GM19397 (cell line): ENCODE results near the gene TACR1.

Source experiments
- ATAC-seq: cut with Tn5 transposase; IDR thresholded peaks from one replicate; pipeline ENCODE4 v1.9.1; 2021; ENCODE audit warnings: mild to moderate bottlenecking, moderate library complexity; ENCODE audit not compliant: unreplicated experiment

Gene TACR1

DNA sequence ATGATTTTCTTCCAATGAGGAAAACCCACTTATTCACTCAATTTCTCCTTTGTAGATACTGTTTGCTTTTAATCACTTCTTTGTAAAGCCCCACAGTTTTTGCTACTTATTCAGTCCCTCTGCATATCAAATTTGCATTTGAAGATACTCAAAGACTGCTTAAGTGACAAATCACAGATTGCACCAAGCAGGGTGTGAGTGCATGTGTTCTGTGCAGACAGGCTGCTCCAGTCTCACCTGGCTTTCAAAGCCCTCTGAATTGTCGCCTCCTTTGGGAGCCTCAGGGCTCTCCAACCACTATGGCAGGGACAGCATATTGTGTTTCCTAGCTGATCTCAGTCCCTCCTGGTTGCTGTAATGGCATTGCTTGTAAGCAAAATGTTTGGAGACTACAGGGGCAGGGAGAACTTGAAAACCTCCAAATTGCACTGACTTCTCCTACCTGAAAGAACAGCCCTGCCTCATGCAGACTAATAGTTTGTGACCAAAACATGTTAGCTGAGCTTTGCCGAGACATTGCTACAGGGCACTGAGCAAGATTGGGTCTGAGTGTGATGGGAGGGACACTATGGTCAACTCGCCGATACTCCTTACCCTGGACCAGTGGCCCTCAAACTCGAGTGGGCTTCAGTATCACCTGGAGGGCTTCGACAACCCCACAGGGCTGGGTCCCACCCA is 144.0 kb downstream of the TACR1 start:
- peak; percentile 29 for ATAC-seq

- ATAC-seq = no peak
Observed at GRCh38 chr2:75054296-75054695, 145.0 kb downstream of the TACR1 start.

DNA sequence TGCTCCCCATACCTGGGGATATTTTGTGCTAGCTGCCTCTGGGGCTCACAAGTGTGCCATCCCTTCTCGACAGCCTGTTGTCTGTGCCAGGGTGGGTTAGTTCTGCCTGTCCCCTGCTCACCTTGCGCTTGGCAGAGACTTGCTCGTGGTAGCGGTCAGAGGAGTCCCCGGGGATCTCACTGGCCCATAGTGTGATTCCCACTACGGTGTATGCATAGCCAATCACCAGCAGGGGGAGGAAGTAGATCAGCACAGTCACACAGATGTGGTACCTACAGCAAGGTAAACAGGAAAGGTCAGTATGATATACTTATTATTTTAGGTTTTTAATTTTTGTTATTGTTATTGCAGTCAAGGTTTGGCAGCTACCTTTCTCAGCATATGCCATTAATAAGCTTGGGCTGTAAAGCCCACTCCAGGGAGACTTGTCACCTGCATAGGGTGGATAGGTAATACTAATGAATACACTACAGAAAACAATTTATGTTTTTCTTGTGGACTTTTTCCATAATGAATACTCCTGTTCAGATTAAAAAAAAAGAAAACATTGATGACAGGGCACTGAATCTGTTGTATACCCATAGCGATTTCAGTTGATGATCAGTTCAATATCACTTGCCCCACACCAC is 145.7 kb downstream of the TACR1 start:
- ATAC-seq = peak; percentile 74

DNA sequence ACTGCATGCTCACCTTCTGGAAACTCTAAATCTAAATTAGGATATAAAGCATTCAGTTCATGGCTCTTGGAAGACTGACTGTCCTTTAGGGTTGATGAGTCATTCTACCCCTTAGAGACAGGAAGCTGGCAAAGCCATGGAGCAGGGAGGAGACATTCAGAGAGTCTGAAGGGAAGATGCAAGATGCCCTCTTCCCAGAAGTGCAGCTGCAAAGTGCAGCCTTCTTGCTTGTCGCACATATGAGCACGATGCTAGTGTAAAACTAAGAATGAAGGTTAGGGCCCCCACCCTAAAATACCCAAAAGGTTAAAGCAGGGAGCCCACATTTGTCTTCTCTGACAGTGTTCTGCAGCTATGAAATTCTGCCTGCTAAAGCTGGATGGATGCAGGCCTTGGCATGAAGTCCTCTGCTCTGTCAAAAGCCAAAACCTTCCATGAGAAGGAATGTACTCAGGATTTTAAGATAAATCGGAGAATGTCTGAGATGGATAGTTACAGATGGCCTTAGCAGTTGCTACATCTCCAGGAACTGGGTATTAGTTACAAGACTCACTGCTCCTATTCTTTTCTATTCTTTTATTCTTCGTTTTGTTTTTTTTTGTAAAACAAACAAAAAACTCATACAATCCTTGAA is 151.2 kb downstream of the TACR1 start:
- ATAC-seq = no peak

DNA sequence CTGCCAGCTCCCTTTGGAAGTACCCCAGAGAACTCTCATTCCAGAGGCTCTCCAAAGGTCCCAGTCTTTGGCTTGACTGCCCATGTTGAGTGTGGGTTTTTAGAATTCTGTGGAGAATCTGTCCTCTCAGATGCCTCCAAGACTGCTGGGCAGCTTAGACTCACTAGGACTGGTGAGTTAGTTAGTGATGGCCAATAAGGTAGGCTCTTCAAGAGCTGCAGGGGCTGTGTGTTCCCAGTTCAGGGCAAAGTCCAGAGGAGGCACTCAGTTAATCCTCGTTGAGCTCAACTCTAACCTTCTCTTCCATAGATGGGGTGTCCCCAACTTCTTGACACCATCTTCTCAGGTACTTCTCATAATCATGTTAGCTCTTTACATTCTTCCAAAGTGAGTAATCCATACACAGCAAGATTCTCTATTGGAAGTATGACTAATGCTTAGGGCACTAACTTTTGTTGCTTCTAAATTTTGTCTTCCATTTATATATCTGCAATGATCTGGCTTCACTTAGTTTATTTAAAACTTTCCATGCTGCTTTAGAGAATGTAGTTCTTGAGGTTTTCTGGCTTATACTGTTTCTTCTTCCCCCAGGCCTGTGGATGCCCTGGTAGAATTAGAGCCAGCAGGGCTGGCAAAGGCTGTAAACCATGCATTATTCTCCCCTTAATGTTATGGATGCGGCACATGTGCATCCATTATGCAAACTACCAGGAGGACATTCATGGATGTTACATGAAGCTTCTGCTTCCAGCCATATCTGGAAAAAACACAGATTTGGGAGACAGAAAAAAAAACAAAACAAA is 151.9 kb downstream of the TACR1 start:
- ATAC-seq = no peak

DNA sequence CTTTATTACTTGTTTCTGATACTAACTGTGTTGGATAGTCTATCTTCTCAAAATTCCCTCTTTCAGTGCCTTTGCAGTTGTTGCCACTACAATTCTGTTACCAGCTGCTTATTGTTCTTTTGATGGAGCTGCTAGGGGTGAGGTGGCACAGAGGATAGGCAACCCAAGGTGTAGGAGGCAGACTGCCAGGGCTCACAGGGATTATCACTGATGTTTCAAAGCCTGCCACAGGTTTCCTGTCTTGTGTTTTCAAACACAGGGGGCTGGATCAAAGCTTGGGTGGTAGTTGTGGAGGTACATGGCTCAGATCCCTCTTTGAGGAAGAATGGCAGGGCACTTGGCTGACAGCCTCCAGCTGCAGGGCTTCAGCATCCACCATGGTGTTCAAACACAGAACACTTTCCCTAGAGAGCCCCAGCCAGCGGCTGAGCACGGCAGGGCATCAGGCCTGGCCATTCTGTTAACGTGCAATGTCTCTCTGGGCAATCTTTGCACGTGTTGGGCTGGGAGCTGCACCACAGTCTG is 153.7 kb downstream of the TACR1 start:
- ATAC-seq = no peak

DNA sequence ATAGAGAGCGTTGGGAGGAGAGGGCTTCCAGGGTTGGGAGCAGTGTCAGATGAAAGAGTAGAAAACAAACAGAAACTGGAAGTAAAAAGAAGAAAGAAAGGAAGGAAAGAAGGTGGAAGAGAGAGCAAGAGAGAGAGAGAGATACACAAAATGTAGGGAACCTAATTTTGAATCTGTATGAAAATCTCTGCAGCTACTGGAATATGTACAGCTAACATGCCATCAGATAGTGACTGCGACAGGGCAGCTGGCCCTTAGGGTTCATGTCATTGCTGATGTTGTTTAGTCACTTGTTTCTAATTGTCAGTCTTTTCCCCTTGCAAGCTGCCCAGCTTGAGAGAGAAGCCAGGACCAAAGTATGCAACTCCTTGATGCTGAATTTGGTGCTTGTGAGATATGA is 155.0 kb downstream of the TACR1 start:
- no peak for ATAC-seq

GRCh38 chr2:75042823-75043222 is 156.5 kb downstream of the TACR1 start:
- no peak for ATAC-seq

- no peak for ATAC-seq
Observed at GRCh38 chr2:75041731-75042600, 157.4 kb downstream of the TACR1 start.

DNA sequence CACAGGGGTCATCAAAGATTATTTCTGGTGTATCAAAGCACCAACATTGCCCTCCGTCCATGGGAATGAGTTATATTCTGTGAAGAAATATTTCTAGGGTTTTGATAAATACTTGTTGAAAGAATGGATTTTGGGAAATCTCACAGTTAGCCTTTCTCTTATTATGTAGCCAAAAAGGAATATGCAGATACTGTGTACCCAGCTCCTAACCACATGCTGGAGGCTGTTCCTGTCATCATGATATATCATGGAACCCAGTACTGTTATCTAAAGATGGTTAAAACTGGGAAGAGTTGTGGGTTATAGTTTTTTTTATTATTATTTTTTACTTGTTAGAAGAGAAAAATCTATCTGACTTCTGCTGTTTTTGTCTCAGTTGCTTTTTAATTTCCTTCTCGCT is 158.1 kb downstream of the TACR1 start:
- no peak for ATAC-seq

GRCh38 chr2:75035444-75036353 is 163.6 kb downstream of the TACR1 start:
- ATAC-seq = no peak

- ATAC-seq = no peak
Observed at GRCh38 chr2:75033516-75033915, 165.8 kb downstream of the TACR1 start.

DNA sequence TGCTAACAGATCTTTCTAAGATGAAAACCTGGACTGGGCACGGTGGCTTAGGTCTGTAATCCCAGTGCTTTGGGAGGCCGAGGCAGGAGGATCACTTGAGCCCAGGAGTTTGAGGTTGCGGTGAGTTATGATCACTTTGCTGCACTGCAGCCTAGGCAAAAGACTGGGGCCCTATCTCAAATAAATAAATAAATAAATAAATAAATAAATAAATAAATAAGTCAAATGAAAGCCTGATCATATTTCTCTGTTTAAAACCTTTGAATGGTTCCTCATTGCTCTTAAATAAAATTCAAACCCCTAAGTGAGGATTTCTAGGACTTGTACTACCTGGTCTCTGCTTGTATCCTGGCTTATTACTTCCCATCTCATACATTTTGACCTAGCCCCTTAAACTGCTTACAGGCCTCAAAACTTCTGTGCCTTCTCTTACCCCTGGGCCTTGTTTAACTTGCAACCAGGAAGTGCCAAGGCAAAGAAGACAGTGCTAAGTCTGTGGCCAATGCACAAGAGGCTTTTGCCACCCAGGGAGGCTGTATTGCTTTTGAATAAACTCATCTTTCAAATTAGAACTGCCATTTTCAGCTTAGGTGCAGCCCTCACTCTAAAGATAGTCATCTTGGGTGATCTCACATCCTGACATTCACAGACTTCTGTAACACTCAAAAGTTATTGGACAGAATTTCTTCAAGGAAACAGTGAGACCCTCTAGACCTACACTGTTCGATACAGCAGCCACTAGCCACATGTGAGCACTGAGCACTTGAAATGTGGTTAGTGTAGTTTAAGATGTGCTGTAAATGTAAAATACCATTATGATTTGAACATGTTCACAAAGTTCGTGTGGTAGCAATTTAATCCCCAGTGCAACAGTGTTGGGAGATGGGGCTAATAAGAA is 167.2 kb downstream of the TACR1 start:
- no peak for ATAC-seq

DNA sequence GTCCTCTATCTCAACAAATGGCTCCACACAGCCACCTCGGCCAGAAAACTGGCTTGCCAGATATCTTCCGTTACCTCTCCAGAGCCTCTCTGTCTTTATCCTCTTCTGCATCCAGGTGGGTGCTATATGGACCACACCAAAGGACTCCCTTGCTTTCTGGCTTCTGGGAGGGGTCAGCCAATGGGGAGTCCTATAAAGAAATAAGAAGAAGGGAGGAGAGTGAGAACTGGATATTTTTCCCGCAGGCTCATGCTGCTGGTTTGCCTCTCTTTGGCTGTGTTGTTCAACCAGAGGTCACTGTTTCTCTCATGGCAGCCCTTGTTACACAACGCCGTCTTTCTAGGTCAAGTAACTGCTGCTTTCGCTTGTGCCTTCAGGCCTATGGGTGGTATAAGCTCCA is 168.1 kb downstream of the TACR1 start:
- ATAC-seq = no peak

- ATAC-seq = no peak
Observed at GRCh38 chr2:75030218-75031009, 168.9 kb downstream of the TACR1 start.

DNA sequence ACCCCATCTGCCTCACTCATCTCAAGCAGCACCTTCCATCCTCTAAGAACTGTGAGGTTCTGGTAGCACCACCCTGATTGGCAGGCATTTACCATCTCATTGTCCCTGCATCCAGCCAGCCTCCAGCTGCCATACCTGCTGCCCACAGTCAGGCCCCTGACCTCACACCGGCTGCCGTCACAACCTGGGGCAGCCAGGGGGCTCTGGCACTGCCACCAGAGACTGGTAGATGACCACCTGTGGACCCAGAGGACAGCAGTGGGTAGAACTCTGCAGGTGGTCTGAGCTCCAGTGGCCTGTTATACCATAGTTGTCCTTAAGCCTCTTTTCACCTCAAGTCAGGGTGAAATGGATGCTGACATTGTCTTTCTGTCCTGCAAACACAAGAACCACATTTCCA is 171.4 kb downstream of the TACR1 start:
- ATAC-seq = no peak

DNA sequence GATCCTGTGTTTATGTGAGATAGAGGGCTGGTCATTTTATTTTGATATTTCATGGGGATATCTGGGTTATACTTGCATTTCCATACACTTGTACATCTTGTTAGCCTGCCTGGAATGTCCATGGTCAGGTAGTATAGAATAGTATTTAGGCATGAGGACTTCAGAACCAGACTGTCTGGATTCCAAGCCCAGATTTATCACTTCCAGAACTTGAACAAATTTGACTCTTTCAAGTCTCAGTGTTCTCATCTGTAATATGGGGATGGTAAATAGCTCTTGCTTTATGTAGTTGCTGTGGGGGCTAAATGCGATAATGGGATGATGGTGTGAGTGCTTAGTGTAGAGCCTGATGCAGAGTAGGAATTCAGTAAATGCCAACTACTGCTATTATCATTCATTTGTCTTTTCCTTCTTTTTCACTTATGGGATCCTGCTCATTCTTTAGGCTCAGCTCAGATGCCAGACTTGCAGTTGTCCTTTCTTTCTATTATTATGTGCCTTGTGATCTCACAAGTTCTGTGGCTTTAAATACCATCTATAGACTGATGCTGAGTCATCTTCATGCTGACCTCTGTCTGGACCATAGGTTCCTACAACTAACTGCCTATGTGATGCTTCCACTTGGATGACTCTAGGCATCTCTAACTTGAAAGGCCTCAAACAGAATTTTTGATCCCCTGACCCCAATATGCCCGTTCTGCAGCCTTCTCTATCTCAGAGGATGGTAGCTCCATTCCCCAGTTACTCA is 173.5 kb downstream of the TACR1 start:
- ATAC-seq = no peak
